VCaP (cell line): ENCODE measurements around the gene ZBTB7C.
A peak's percentile ranks its signal among the peaks of the same experiment; 100 is the strongest.
"Not testable (repeated sequence)": the region's sequence is repeated elsewhere in the genome, so short reads cannot be mapped to it uniquely, and the experiment has no call there.

Source experiments
- H3K27ac ChIP-seq: fragments of 450-650 bp; 2 replicates; pipeline ENCODE4 v1.5.1; 2017
- CTCF ChIP-seq: fragments of 450-650 bp; conservative IDR thresholded peaks from 2 replicates; pipeline ENCODE4 v1.5.1; 2017; ENCODE audit warnings: mild to moderate bottlenecking, moderate library complexity

ZBTB7C gene

GRCh38 chr18:48450685-48451084 lies 41.5 kb upstream of the ZBTB7C start:
- H3K27ac ChIP-seq, result no peak overlapping the region
- no peak for TF ChIP-seq CTCF

DNA sequence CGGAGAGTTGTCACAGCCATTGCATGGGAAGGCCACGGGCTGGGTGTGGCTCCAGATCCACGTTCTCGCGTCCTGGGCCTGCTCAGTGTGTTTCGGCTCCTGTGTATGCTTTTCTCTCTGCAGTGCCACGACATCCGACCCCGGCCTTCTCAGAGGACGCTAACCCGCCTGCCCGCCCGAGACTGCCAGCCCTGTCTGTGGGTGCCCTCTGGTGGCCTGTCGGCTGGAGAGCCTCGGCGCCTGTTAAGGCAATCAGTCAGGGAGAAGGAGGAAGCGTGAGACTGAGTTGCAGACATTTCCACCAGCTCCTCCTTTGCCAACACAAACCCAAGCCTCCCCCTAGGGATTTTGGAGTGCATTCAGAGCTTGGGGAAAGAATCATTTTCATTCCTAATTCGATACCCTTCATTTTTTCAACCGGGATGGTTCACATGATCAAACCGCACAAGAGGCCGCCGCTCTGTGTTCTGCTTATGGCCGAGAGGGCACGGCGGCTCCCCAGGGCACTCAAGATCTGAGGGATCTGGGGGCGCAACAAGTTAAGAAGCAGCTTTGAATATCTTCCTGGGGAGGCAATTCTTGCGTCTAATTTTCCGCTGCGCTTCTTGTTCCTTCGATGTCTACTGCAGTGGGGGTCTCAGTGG lies 37.5 kb upstream of the ZBTB7C start:
- TF ChIP-seq CTCF, result peak; percentile 96
- no peak overlapping the region; the same call in 1 of the 2 replicates for H3K27ac ChIP-seq

GRCh38 chr18:48445540-48445939 lies 36.4 kb upstream of the ZBTB7C start:
- peak; percentile 83 for TF ChIP-seq CTCF
- H3K27ac ChIP-seq, result no peak overlapping the region

- TF ChIP-seq CTCF, result no peak
- no peak overlapping the region for H3K27ac ChIP-seq
Measured at GRCh38 chr18:48442761-48443160, 33.6 kb upstream of the ZBTB7C start.

- TF ChIP-seq CTCF, result no peak
- no peak overlapping the region for H3K27ac ChIP-seq
Measured at GRCh38 chr18:48441405-48441881, 32.3 kb upstream of the ZBTB7C start.

- no peak for TF ChIP-seq CTCF
- no peak overlapping the region for H3K27ac ChIP-seq
Measured at GRCh38 chr18:48440924-48441323, 31.7 kb upstream of the ZBTB7C start.

- no peak for TF ChIP-seq CTCF
- H3K27ac ChIP-seq, result no peak overlapping the region
Measured at GRCh38 chr18:48436907-48437306, 27.7 kb upstream of the ZBTB7C start.

DNA sequence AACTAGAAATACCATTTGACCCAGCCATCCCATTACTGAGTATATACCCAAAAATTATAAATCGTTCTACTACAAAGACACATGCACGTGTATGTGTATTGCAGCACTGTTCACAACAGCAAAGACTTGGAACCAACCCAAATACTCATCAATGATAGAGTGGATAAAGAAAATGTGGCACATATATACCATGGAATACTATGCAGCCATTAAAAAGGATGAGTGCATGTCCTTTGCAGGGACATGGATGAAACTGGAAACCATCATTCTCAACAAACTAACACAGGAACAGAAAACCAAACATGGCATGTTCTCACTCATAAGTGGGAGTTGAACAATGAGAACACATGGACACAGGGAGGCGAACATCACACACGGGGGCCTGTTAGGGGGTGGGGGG lies 25.2 kb upstream of the ZBTB7C start:
- H3K27ac ChIP-seq, result not testable (repeated sequence)
